Heart left ventricle (tissue), 16 donors: ENCODE measurements around the gene ZNF511. TPM values are rescaled to one million over a fixed set of nuclear protein-coding genes. Genes with fewer than 3 reads are reported as not detected.
A peak's percentile ranks its signal among the peaks of the same experiment; 100 is the strongest.

ENCODE experiments used
- ATAC-seq, 4 donors: fragments of 200-7000 bp; cut with Tn5 transposase; one replicate each; pipeline ENCODE4 v1.9.1; 2020 to 2022; ENCODE audit warnings: moderate library complexity in 4 of 4, mild to moderate bottlenecking in 3 of 4, moderate number of reproducible peaks in 1 of 4
- DNase-seq, 5 donors: peaks; one replicate each; pipeline ENCODE4 v3.0.0-alpha.2; 2020
- H3K27ac ChIP-seq, 12 donors: fragments of 200-600 bp; sonication (generic) in 4 of 12; one replicate each; pipeline versions ENCODE4 v1.5.0 to v1.8.0; 2016 to 2022; ENCODE audit warnings: mild to moderate bottlenecking in 2 of 12
- H3K27me3 ChIP-seq, 9 donors: fragments of 200-600 bp; sonication (generic) in 2 of 9; one replicate each; pipeline versions ENCODE4 v1.5.1 to v1.8.0; 2016 to 2022; ENCODE audit warnings: mild to moderate bottlenecking in 3 of 9
- H3K36me3 ChIP-seq, 9 donors: fragments of 200-600 bp; sonication (generic) in 2 of 9; one replicate each; pipeline versions ENCODE4 v1.5.0 to v1.8.0; 2018 to 2022; ENCODE audit warnings: mild to moderate bottlenecking in 2 of 9
- H3K4me1 ChIP-seq, 12 donors: fragments of 200-600 bp; sonication (generic) in 4 of 12; one replicate each; pipeline versions ENCODE4 v1.5.0 to v1.8.0; 2016 to 2022; ENCODE audit warnings: mild to moderate bottlenecking in 3 of 12
- H3K4me3 ChIP-seq, 12 donors: fragments of 200-600 bp; sonication (generic) in 4 of 12; one replicate each; pipeline versions ENCODE4 v1.5.0 to v1.8.0; 2017 to 2022; ENCODE audit warnings: mild to moderate bottlenecking in 9 of 12, moderate library complexity in 4 of 12
- H3K9me3 ChIP-seq, 12 donors: fragments of 200-600 bp; sonication (generic) in 4 of 12; one replicate each; pipeline versions ENCODE4 v1.5.0 to v1.8.0; 2016 to 2022; ENCODE audit warnings: mild to moderate bottlenecking in 1 of 12
- CTCF ChIP-seq, 12 donors: fragments of 200-600 bp; sonication (generic) in 4 of 12; IDR thresholded peaks; one replicate each; pipeline versions ENCODE4 v1.5.0 to v1.8.0; 2018 to 2022; ENCODE audit warnings: antibody characterized with exemption in 12 of 12, mild to moderate bottlenecking in 5 of 12
- POLR2A ChIP-seq, 2 donors: fragments of 450-650 bp; IDR thresholded peaks; one replicate each; pipeline ENCODE4 v1.6.1; 2017; ENCODE audit warnings: antibody characterized with exemption in 2 of 2, mild to moderate bottlenecking in 2 of 2, moderate library complexity in 2 of 2
- WGBS, 4 donors: extraction: QIAGEN DNeasy Blood & Tissue Kit in 2 of 4; methylation state at CpG; one replicate each; pipeline versions ENCODE4 v1.1.5 to v1.1.7; 2013 to 2018; 5-methylcytosine and 5-hydroxymethylcytosine counted together
- intact Hi-C, 10 donors: fragments of 100-400 bp; cut with DNase I; formaldehyde crosslinking; loops; one replicate each; pipeline versions ENCODE4 v1.11.1 to v1.14.2; 2022
- polyA plus RNA-seq, 2 donors: library from polyadenylated mRNA; stranded (reverse); fragments of 200-250 nt; gene quantifications; one replicate each; pipeline ENCODE4 v1.2.3, GENCODE V29; 2013
- total RNA-seq, 9 donors: library from RNA; depleted of rRNA in 2 of 9; stranded (reverse); fragments of >200 nt in 2 of 9; fragmentation: NEBNext Ultra II Directional in 3 of 9; extraction: Animal tissue kit (Norgen Biotek cat#: 25700) in 3 of 9; gene quantifications; one replicate each; pipeline versions ENCODE4 v1.1.0 to v1.2.4, GENCODE V29; 2016 to 2023
- donor health status: ischemic (EF 13 %, LVEDD 7.1; RV severe dilation, severe dysfunction).
- donor health status: healthy with polysubstance abuse.
- donor health status: DM: no; HTN: yes; CAD: no.
- donor health status: DM: no; HTN: no; CAD: no.
- donor health status: ischemic (EF 25% LVEDD 6.9; RV normal size, moderate dysfunction).
- donor health status: ischemic (EF 25% LVEDD 5.7; RV mildly dilated, moderate dysfunction).
- donor health status: healthy.
- donor health status: DM: yes; HTN: yes; CAD: no.
- donor health status: ischemic (EF 35%, LVEDD 5.7; RV mildly dilated, moderate dysfunction).
- donor health status: nonischemic (EF 11% LVEDD 7.7; RV severe dilation, severe dysfunction).
- donor health status: DM: yes; HTN: yes; CAD: no.
- donor health status: PGD.
- donor health status: ischemic (EF 29% LVEDD 5.4; RV normal size, mild dysfunction).
- donor health status: nonischemic (EF 23%, LVEDD 6.1; RV moderate dilation, normal function).

ZNF511 gene
- total and polyA plus RNA-seq, 11 donors: 34.5 to 80.4 (median 41.8) TPM

GRCh38 chr10:133356549-133357284, 48.0 kb downstream of the ZNF511 start:
- no peaks in the 10 kb centered on the region for H3K27me3 ChIP-seq
- intact Hi-C loops: no loop called here
- no peak for TF ChIP-seq POLR2A (IDR thresholded peaks at IDR 0.05)
- TF ChIP-seq CTCF (IDR thresholded peaks at IDR 0.05): no peak
- H3K4me3 ChIP-seq: peak overlapping the region; percentile 47 to 85 (median 66)
- H3K27ac ChIP-seq: peak overlapping the region in 6 of 12 donors; percentile 68 to 84 (median 74)
- peaks cover 0 to 5% (median 2%) of the 10 kb centered on the region in 9 donors for H3K36me3 ChIP-seq
- peaks cover 3 to 21% (median 13%) of the 10 kb centered on the region in 12 donors for H3K4me1 ChIP-seq
- DNase-seq: peak in 1 of 5 donors; percentile 66
- WGBS, 4 donors: 43 to 53% (median 49%) methylated on average over 10 to 27 of the region's 27 CpGs
- ATAC-seq: no peak
- peaks cover 0 to 4% (median 0%) of the 10 kb centered on the region in 12 donors for H3K9me3 ChIP-seq

GRCh38 chr10:133357285-133358161, 48.8 kb downstream of the ZNF511 start, which contains the start of gene FUOM:
Gene FUOM, minus strand, starts transcription at chr10:133358019. Its CDS starts 12 bp downstream, at chr10:133358007.
- intact Hi-C loops: no loop called here
- Histone ChIP-seq H3K9me3 (peaks cover 0 to 4% (median 0%) of the 10 kb centered on the region in 12 donors), H3K4me3 (peak within 1 kb of the TSS; percentile 47 to 85 (median 66)), H3K36me3 (peaks cover 0 to 13% (median 10%) of the 10 kb centered on the region in 9 donors), H3K4me1 (peaks cover 3 to 21% (median 13%) of the 10 kb centered on the region in 12 donors), H3K27me3 (no peaks in the 10 kb centered on the region), H3K27ac (peak within 1 kb of the TSS; percentile 50 to 84 (median 74))
- DNase-seq (peak; percentile 68 to 83 (median 70)), ATAC-seq (peak; percentile 18 to 81 (median 71))
- TF ChIP-seq CTCF (IDR thresholded peaks at IDR 0.05) (no peak), POLR2A (IDR thresholded peaks at IDR 0.05) (peak in 1 of 2 donors; percentile 37)
- 0 to 3% (median 2%) methylated on average over 6 to 83 of the region's 83 CpGs for WGBS, 4 donors

GRCh38 chr10:133358162-133358924, 49.6 kb downstream of the ZNF511 start:
- intact Hi-C loops: no loop called here
- TF ChIP-seq CTCF (IDR thresholded peaks at IDR 0.05) (no peak), POLR2A (IDR thresholded peaks at IDR 0.05) (no peak)
- 72 to 80% (median 78%) methylated on average over 24 to 41 of the region's 41 CpGs for WGBS, 4 donors
- ATAC-seq: peak; percentile 15 to 63 (median 47)
- peak overlapping the region in 9 of 12 donors; percentile 9 to 78 (median 42) for H3K27ac ChIP-seq
- H3K4me1 ChIP-seq: peaks cover 3 to 21% (median 13%) of the 10 kb centered on the region in 12 donors
- H3K36me3 ChIP-seq: peaks cover 0 to 21% (median 18%) of the 10 kb centered on the region in 9 donors
- peak in 2 of 5 donors; percentile 64 to 74 for DNase-seq
- H3K4me3 ChIP-seq: peak overlapping the region in 1 of 12 donors; percentile 80
- no peaks in the 10 kb centered on the region for H3K27me3 ChIP-seq
- H3K9me3 ChIP-seq: peaks cover 0 to 4% (median 0%) of the 10 kb centered on the region in 12 donors
